GM21367 (cell line): Measurements from ENCODE around the gene HJURP.

Source experiments
- ATAC-seq: cut with Tn5 transposase; IDR thresholded peaks from one replicate; pipeline ENCODE4 v1.9.1; 2021; ENCODE audit not compliant: unreplicated experiment

Gene HJURP

GRCh38 chr2:233794128-233794658 is 60.1 kb downstream of the HJURP start:
- no peak for ATAC-seq

DNA sequence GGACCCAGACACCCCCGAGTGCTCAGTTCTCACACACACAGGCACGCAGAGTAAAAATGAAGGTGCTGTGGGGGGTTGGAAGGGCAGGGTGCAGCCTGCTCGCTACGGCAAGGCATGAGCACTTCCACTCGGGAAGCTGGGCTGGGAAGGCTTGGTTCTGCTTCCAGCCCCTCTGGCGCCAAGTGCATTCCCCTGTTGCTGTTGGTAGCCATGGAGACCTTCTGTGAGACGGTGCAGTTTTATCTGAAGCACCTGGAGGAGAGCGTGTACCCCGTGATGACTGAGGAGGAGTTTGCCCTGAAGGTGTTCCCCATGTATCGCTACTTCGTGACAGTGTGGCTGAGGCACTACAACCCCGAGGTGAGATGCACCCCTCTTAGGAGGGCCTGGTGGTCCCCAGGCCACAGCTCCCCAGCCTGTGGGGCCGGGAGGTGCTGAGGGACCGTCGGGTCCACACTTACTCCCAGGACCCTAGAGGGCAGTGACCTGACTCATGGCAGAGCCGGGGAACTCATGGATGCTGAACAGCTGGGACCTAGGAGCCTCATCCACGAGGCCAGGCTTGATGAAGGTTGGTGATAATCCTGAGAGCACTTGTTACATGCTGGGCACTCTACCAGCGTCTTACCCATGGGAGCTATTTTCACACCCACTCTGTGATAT is 60.7 kb downstream of the HJURP start:
- ATAC-seq: no peak

DNA sequence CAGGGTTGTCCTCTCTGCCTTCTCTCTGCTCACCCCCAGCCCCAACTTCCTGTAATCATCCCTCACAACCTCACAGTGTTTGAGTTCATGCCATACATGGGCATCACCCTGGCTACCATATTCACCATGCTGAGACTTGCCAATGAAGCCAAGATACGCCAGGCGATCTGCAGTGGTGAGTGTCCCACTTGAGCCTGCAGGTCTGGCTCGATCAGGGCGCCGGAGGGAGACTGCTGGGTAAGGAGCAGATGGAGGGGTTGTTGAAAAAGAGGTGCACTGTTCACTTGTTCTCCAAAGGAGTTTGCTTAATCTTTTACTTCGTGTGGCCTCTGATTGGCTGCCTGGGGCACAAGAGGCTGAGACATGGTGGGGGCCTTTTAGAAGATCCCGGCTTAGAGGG is 61.6 kb downstream of the HJURP start:
- no peak for ATAC-seq

- no peak for ATAC-seq
Observed at GRCh38 chr2:233791883-233792329, 62.4 kb downstream of the HJURP start.

- no peak for ATAC-seq
Observed at GRCh38 chr2:233791151-233791882, 63.0 kb downstream of the HJURP start.

- no peak for ATAC-seq
Observed at GRCh38 chr2:233789554-233789953, 64.8 kb downstream of the HJURP start.
